GM19324 (cell line): ENCODE results near the gene WWOX.

Source experiments
- ATAC-seq: cut with Tn5 transposase; IDR thresholded peaks from one replicate; pipeline ENCODE4 v1.9.1; 2021; ENCODE audit warnings: mild to moderate bottlenecking, moderate library complexity; ENCODE audit not compliant: unreplicated experiment, low FRiP score

Gene WWOX

GRCh38 chr16:78137782-78138616 lies 38.5 kb downstream of the WWOX start:
- no peak for ATAC-seq

GRCh38 chr16:78140818-78141466 lies 41.5 kb downstream of the WWOX start:
- no peak for ATAC-seq

- no peak for ATAC-seq
Observed at GRCh38 chr16:78142788-78143187, 43.3 kb downstream of the WWOX start.

- ATAC-seq = no peak
Observed at GRCh38 chr16:78146807-78147206, 47.4 kb downstream of the WWOX start.

- ATAC-seq = no peak
Observed at GRCh38 chr16:78147911-78148401, 48.5 kb downstream of the WWOX start.

GRCh38 chr16:78150233-78150632 lies 50.8 kb downstream of the WWOX start:
- no peak for ATAC-seq

- no peak for ATAC-seq
Observed at GRCh38 chr16:78154729-78155461, 55.4 kb downstream of the WWOX start.

GRCh38 chr16:78155791-78156345 lies 56.4 kb downstream of the WWOX start:
- ATAC-seq = no peak

- no peak for ATAC-seq
Observed at GRCh38 chr16:78161023-78161729, 61.7 kb downstream of the WWOX start.

- ATAC-seq = no peak
Observed at GRCh38 chr16:78163772-78164670, 64.6 kb downstream of the WWOX start.

GRCh38 chr16:78170494-78170933 lies 71.1 kb downstream of the WWOX start:
- ATAC-seq = no peak

GRCh38 chr16:78175287-78175686 lies 75.8 kb downstream of the WWOX start:
- ATAC-seq = no peak

- no peak for ATAC-seq
Observed at GRCh38 chr16:78176435-78176834, 77.0 kb downstream of the WWOX start.

- no peak for ATAC-seq
Observed at GRCh38 chr16:78177218-78177617, 77.8 kb downstream of the WWOX start.

GRCh38 chr16:78177987-78178386 lies 78.5 kb downstream of the WWOX start:
- ATAC-seq = no peak

- no peak for ATAC-seq
Observed at GRCh38 chr16:78179666-78180065, 80.2 kb downstream of the WWOX start.

- no peak for ATAC-seq
Observed at GRCh38 chr16:78180349-78180748, 80.9 kb downstream of the WWOX start.

GRCh38 chr16:78183437-78184237 lies 84.2 kb downstream of the WWOX start:
- no peak for ATAC-seq
